GM18508 (cell line): ENCODE measurements around the gene GALNT10.
"Not testable (repeated sequence)": the region's sequence is repeated elsewhere in the genome, so short reads cannot be mapped to it uniquely, and the experiment has no call there.

Experiments
- ATAC-seq: cut with Tn5 transposase; IDR thresholded peaks from one replicate; pipeline ENCODE4 v1.9.1; 2021; ENCODE audit warnings: moderate number of reproducible peaks; ENCODE audit not compliant: insufficient read depth, unreplicated experiment

GALNT10 gene

DNA sequence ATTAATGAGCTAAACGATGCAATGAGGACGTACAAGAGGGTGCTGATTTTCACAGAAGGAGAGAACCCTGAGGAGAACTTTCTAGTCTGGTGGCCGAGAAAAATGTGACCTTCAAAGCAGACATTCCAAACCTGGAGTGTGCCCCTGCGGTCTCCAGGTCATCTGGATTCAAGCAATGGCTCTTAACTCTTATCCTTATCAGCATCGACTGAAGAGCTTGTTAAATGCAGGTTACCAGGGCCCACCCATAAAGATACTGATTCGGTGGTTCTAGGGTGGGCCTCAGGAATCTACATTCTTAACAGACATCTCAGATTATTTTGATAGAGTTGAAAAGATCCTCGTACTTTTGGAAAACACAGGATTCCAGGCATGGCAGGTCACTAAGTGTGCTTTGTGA is 151.7 kb downstream of the GALNT10 start:
- ATAC-seq: no peak

DNA sequence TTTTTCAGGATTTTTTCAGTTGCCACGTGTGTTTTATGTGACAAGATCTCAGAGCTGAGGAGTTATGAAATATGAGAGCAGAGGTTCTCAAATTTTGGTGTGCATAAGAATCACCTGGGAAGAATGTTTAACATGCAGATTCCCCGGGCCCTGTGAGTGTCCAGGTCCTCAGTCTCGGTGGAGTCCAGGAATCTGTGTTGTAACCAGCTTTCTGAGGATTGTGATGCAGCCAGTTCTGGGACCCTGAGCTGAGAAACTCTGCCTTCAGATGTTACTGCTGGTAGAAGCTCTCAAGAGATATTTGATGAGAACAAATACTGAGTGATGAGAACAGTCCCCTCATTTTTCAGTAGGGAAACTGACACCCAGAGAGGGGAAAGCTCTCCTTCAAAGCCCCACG is 152.4 kb downstream of the GALNT10 start:
- no peak for ATAC-seq

DNA sequence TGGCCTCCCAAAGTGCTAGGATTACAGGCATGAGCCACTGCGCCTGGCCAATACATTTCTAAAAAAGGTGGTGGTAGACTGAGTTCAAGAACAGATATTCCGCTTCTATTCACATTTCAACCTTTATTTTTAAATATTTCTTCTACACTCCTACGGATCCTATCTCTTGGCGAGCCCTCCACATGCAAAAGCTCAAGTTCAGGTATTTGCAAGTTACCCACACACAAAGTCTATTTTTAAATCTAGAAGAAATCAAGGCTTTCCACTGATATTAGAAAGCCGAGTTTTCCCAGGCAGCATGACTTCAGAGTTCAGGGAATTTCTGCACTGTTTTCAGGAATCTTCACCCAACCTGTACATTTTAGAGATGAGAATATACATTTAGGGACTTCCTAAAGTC is 153.9 kb downstream of the GALNT10 start:
- no peak for ATAC-seq

DNA sequence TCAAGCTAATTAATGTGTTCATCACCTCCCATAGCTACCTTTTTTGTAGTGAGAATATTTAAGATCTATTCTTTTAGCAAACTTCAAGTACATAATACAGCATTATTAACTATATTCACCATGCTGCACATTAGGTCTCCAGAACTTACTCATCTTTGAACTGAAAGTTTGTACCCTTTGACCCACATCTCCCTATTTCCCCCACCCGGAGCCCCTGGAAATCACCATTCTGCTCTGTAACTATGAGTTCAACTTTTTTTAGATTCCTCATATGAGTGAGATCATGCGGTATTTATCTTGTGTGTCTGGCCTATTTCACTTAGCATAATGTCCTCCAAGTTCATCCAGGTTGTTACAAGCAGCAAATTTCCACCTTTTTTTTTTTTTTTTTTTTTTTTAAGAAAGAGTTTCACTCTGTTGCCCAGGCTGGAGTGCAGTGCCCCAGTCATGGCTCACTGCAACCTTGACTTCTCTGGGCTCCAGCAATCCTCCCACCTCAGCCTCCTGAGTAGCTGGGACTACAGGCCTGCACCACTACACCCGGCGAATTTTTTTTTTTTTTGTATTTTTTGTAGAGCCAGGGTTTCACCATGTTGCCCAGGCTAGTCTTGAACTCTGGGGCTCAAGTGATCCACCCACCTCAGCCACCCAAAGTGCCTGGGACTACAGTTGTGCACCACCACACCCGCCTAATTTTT is 154.9 kb downstream of the GALNT10 start:
- ATAC-seq: peak; percentile 90

DNA sequence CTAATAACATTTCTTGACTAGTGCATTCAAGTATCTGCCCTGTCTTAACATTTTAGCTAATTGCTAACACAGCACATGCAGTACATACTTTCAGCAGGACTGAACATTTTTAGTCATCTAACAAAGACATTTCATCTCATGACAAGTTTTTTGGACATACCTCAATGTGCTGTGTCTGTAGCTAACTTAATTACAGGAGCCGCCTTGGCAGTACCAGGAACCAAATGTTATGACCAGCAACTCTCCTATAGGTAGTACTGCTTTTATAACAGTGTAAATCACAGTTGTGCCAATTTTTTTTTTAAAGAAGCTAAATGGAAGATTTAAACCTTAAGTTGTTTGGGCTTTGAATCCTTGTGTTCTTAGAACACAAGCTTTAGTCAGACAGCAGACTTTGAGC is 155.9 kb downstream of the GALNT10 start:
- ATAC-seq: no peak

DNA sequence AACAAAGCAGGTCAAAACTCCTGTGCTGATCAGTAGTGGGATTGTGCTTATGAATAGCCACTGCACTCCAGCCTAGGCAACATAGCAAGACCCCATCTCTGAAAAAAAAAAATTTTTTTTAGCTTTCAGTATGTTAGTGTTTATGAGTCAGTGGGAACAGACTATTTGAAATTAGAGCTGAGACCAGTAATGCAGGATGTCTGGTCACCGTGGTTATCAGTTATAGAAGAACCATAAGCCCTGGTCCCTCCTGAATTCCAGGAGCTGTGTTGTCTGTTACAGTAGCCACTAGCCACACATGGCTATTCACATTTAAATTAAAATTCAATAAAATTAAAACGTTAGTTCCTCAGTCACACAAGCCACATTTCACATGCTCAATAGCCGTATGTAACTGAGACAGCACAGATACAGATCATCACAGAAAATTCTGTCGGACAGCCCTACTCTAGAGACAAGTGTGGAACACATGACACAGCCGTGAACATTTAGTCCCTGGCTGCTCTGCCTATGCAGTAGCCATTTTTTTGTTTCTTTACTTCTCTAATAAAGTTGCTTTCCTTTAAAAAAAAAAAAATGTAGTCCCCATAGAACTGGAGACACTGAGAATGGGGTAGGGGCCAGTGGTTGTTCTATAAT is 159.2 kb downstream of the GALNT10 start:
- no peak for ATAC-seq

DNA sequence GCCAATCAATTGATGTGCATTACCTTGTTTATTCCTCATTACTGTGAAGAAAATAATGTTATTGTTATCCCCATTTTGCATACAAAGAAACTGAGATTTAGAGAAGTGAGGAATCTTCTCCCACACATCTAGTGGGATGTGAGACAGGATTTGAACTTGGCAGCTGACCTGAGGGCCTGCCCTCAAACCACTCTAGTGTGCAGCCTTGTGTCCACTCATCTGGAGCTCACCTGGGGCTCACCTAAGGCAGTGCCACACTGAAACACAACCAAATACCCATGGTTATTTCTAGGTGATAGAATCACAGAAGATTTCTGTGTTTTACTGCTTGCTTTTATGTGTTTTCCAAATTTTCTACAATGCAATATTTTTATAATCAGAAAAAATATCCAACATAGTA is 160.6 kb downstream of the GALNT10 start:
- no peak for ATAC-seq

DNA sequence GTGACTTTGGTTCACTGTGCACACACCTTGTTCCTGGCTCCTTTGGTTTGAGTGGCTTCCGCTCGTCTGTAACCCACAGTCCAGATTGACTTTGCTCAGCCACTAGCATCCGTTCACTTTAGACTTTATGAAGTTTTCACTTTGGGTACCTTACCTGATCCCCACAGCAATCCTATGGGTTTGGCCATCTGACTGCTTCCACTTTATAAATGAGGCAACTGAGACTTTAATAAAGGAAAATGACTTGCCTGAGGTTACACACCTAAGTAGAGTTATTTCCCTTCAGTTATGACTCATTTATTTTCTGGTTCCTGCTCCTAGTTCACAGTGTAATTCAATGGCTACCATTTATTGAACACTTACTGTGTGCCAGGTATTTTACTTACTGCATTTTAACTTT is 161.0 kb downstream of the GALNT10 start:
- peak; percentile 71 for ATAC-seq

DNA sequence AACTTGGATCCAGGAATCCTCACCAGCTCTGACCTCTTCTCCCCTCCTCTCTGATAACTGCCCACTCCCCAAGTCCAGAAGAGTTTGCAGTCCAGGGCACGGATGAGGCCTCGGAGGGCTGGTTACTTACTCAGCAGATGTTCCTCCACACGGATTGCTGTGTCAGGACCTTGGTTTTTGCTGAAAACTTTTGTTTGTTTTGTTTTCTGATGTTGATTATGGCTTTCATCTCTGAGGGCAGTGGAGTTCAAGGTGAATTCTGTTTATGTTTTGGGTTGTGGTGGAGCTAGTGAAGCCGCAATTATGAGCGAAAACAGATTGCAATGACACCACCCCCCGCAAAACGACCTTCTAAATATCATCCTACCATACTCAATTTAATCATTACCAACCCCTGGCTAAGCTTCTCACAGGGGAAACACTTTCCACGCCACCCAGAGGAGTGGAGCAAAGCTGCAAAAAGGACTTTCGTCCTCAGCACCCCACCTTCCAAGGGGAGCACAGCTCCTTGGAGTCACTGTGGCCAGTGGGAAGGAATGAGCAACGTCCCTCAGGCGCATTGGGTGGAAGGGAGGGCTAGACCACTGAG is 162.5 kb downstream of the GALNT10 start:
- ATAC-seq: no peak

DNA sequence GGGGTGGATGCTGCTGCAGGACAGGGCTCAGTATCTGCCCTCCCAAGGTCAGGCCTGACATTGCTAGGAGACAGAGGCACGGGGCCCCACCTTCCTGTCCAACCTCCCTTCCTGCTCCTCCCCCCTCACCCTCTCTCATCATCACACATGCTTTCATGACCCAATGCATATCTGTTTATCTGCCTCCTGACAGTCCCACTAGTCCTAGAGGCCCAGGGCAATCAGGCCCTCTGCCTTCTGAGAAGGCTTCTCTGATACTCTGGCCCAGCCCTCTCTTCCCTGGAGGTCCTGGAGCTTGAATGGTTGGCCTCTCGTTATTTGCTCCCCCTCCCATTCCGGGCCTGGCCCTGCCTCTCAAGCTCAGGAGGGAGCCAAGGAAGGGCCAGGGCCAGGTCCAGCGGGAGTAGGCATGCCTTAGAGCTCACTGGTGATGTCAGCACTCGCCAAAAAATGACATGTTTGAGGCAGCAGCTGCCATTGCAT is 164.6 kb downstream of the GALNT10 start:
- no peak for ATAC-seq

DNA sequence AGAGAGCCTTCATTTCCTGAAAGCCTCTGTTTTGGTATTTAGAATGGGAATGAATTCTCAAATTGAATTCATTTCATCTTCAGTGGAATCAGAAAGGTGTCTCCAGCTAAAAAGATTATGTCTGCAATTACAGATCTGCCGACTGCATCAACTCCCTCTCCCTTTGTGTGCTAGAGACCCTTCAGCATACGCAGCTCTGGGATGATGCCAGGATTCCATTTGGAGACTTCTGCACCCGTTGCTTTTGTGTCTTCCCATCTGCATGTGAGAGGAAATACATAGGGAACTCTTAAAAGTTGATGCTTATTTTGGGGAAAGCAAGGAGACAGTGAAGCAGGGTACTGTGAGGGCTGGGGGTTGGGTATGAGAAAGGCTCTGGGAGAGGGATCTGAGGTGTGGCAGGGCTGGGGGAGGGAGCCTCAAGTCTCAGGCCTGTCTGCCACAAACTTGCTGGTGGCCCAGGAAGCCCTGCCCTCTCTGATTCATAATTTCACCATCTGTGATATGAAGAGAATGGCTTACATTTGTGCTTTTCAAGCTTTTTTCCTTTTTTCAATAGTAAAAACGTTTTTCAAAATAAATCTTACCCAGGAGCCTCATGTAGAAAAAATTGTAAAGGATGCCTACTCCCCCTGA is 165.6 kb downstream of the GALNT10 start:
- no peak for ATAC-seq

DNA sequence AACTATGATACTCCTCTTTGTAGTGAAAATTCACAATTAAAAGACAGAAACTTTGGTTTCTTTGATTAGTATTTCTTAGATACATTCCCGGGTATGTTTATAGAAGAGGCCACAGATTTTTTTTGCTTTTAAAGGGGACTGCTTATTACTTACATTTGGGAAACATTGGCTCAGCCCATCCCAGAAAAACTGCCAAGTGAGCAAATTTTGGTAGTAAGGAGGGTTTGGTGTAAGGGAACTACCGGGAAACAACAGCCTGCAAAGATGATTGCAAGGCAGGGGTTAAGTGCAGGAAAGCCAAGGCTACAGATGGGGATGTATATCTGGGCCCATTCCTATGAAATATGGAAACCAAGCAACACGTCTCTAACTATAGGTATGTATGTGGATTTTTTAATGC is 166.4 kb downstream of the GALNT10 start:
- no peak for ATAC-seq

DNA sequence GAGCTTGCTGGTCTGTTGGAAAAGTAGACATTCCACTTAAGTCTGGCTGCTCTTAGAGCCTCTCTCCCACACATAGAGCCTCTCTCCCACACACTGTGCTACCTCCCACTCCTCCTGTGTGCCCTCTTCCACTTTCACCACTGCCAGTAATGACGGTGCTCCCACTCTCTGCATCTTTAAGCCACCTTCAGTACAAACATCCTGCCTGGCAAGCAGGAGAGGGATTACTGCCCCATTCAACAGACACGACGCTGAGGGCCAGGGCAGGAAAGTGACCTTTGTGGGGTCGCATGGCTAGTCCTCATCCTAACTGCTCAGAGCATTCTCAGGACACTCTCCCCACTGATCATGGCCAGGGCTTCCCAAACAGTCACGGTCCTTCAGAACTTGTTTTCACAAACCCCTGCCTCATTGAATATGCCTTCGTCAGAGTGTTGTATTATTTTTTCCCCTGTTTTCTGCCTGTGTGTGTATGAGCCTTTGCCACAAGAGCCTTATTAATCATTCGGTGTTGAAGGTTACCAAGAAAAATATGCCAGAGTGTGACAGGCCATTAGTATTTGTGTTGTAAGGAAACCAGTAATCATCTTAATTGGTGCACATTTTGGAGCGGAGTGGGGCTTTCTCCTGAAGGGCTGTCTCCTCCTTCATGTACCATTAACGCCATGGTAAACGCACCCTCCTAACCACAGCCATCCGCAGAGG is 168.1 kb downstream of the GALNT10 start:
- no peak for ATAC-seq

DNA sequence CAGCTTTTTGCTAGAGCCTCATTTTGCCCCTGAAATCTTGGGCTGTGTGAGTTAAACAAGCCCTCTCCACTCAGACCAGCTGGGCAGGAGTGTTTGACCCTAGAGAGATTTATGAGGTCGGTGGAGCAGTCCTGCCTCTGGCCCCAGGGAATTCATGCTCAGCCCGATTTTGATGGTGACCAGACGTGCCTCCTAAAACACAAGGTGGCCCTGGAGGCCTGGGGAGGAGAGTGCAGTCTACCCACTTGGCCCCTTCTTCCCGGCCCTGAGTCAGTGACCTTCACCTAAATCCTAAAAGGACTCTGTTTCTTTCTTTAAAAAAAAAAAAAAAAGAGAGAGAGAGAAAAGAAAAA is 168.7 kb downstream of the GALNT10 start:
- ATAC-seq: no peak

DNA sequence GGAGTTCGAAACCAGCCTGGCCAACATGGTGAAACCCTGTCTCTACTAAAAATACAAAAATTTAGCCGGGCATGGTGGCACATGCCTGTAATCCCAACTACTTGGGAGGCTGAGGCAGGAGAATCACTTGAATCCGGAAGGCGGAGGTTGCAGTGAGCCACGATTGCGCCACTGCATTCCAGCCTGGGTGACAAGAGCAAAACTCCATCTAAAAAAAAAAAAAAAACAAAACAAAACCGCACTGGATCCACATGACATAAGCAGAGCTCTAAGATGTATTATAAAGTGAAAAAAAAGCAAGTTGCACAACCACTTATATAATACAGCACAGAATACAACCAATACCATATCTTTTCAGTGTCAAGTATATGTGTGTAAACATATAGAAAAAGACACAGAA is 169.7 kb downstream of the GALNT10 start:
- ATAC-seq: not testable (repeated sequence)

DNA sequence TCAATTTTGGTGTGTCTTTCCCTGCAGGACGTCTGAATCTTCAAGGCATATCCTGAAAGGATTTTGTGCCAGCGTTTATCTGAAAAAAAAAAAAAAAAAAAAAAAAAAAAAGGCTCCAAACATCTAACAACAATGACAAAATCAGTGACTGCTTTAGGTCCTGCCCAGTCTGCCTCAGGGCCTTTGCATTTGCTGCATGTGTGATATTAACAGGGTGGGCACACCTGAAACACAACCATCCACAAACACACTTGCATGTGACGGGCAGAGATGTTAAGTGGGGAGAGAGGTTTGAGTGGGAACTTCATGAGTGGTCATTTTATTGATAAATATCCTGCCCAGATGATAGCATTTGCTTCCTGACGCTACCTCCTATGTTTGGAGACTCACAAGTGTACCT is 172.9 kb downstream of the GALNT10 start:
- no peak for ATAC-seq

DNA sequence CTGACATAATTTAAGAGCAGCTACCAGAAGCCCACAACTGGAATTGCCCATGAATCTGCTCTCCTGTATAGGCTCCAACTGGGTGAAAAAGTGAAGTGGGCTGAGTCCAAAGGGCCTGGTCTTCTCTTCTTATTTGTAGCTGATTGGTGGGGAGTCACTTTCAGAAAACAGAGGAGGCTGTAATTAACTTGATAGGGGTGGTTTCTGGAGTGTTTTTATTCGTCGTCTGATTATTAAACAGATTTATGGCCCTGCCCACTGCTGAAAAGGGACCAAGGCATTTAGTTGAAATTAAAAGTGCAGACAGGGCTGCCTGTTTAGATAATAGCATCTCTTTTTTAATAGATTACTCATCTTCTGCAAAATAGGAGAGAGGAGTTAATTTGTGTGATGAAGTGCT is 174.2 kb downstream of the GALNT10 start:
- no peak for ATAC-seq

DNA sequence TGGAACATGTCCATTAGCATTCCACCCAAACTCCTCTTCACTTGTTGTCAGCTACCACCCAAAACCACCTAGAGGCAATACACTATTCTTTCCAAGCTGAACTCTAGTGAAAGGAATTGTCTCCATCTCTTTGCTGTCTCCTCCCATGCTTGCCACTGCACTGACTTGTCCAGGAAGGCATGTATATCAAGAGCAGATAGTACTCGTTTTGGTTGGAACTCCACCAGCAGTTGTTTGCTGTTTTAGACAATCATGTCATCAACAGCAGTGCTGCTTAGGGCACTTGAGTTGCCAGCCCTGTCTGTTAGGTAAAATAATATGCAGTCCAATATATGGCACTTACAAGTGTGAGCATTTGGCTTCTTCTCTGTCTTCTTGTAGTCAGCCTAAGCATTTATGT is 175.3 kb downstream of the GALNT10 start:
- ATAC-seq: no peak

DNA sequence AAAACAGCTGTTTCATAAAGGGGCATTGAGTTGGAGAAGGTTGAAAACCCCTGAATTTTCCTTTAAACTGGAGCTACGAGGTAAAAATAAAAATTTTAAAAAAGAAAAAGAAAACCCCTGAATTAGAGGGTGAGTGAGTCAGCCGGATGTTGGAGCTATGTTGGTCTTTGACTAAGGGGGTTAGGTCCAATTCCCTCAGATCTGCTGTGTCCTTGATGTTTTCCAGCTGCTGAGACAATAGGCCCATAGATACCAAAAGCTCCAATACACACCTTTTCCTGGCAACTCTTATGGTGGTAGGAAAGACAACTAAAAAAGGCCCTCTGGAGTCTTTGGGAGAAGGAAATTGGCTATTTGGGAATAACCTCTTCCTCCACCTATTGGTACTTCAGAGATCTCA is 175.8 kb downstream of the GALNT10 start:
- ATAC-seq: no peak

DNA sequence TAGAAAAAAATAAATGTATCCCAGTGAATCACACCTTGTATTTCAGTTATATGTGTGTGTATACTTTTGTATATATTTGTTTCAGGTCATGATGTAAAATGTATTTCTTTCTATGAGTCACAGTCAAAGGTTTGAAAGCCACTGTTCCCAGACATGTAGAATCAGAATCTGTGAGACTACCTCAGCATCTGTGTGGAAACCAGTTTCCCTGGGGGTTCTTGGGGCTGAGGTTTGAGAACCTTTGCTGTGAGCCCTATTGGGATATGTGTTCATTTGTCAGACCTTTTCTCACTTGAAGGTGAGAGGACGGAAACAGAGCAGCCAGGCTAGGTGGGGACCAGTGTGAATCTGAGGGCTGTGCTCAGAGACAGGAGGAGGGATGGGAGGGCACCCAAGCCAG is 176.6 kb downstream of the GALNT10 start:
- ATAC-seq: no peak
